ENCODE measurements around the gene ATP6V0B.

Gene ATP6V0B

GRCh38 chr1:43975249-43975961 lies 645 bp downstream of the ATP6V0B start:
- no peak overlapping the region for H2BK15ac ChIP-seq (ENCODE audit: low read length)
- H3K27me3 ChIP-seq (ENCODE audit: control insufficient read depth in 3 of 3, insufficient read depth in 3 of 3, low read depth in 1 of 3, low read length in 3 of 3), result no peaks in the 10 kb centered on the region
- no peak overlapping the region for H2AK5ac ChIP-seq (ENCODE audit: low read depth, low read length)
- no peak overlapping the region for H4K91ac ChIP-seq (ENCODE audit: low read depth, low read length, poor library complexity)
- H3K4me2 ChIP-seq (ENCODE audit: insufficient read depth, low read length, poor library complexity, severe bottlenecking), result peak overlapping the region; percentile 82
- H3K79me1 ChIP-seq (ENCODE audit: low read depth, low read length), result peaks cover 26% of the 10 kb centered on the region
- H3K9me3 ChIP-seq (replicated peaks in 1 of 2; ENCODE audit: control insufficient read depth in 2 of 2, insufficient read depth in 1 of 2, low read depth in 1 of 2, low read length in 2 of 2), result no peaks in the 10 kb centered on the region
- peak overlapping the region; percentile 90 to 98 for H3K4me3 ChIP-seq (ENCODE audit: low read length in 2 of 2)
- H2AFZ ChIP-seq (ENCODE audit: low read length), result peak overlapping the region; percentile 97
- peak overlapping the region; percentile 97 for H3K9ac ChIP-seq (ENCODE audit: low read depth, low read length, poor library complexity)
- peak overlapping the region; percentile 35 for H3K18ac ChIP-seq (ENCODE audit: low read length)
- peak overlapping the region; percentile 79 for H2BK5ac ChIP-seq (ENCODE audit: low read length)
- no peak overlapping the region for H3K27ac ChIP-seq (replicated peaks; ENCODE audit: low read length)
- peak overlapping the region; percentile 73 for H2BK120ac ChIP-seq (ENCODE audit: low read depth, low read length)
- peak overlapping the region; percentile 48 for H2BK12ac ChIP-seq (ENCODE audit: low read length)
- no peak overlapping the region for H3K14ac ChIP-seq (ENCODE audit: low read length)
- peak overlapping the region; percentile 98 for H3K23ac ChIP-seq (ENCODE audit: low read depth, low read length, poor library complexity)
- H3K4me1 ChIP-seq (ENCODE audit: control insufficient read depth in 2 of 2, insufficient read depth in 1 of 2, low read depth in 1 of 2, low read length in 2 of 2), result peaks cover 16 to 29% of the 10 kb centered on the region in 2 donors
- no peak overlapping the region for H3K4ac ChIP-seq (ENCODE audit: low read length)
- H3K36me3 ChIP-seq (replicated peaks in 1 of 2; ENCODE audit: control insufficient read depth in 2 of 2, insufficient read depth in 2 of 2, low read length in 2 of 2), result peaks cover 24 to 49% of the 10 kb centered on the region in 2 donors
- no CpG with 5 or more reads among the region's 34 CpGs for WGBS, 2 donors (ENCODE audit: extremely low coverage in 2 of 2, insufficient read length in 2 of 2, insufficient replicate concordance in 1 of 2)
- H4K8ac ChIP-seq (ENCODE audit: low read depth, low read length), result no peak overlapping the region
- no peak for DNase-seq (ENCODE audit: low spot score)

GRCh38 chr1:43976045-43976444 lies 1.3 kb downstream of the ATP6V0B start:
- WGBS, 2 donors (ENCODE audit: extremely low coverage in 2 of 2, insufficient read length in 2 of 2, insufficient replicate concordance in 1 of 2), result no CpG with 5 or more reads among the region's 4 CpGs
- Histone ChIP-seq H3K4me3 (ENCODE audit: low read length in 2 of 2) (peak overlapping the region in 1 of 2 donors; percentile 90), H3K79me1 (ENCODE audit: low read depth, low read length) (peaks cover 32% of the 10 kb centered on the region), H2BK120ac (ENCODE audit: low read depth, low read length) (no peak overlapping the region), H2BK5ac (ENCODE audit: low read length) (no peak overlapping the region), H3K27me3 (ENCODE audit: control insufficient read depth in 3 of 3, insufficient read depth in 3 of 3, low read depth in 1 of 3, low read length in 3 of 3) (no peaks in the 10 kb centered on the region), H4K8ac (ENCODE audit: low read depth, low read length) (no peak overlapping the region), H3K18ac (ENCODE audit: low read length) (no peak overlapping the region), H2AK5ac (ENCODE audit: low read depth, low read length) (no peak overlapping the region), H4K91ac (ENCODE audit: low read depth, low read length, poor library complexity) (no peak overlapping the region), H3K14ac (ENCODE audit: low read length) (no peak overlapping the region), H3K9ac (ENCODE audit: low read depth, low read length, poor library complexity) (no peak overlapping the region), H3K27ac (replicated peaks; ENCODE audit: low read length) (no peak overlapping the region), H3K23ac (ENCODE audit: low read depth, low read length, poor library complexity) (no peak overlapping the region), H2BK12ac (ENCODE audit: low read length) (no peak overlapping the region), H3K4ac (ENCODE audit: low read length) (no peak overlapping the region), H2BK15ac (ENCODE audit: low read length) (no peak overlapping the region), H3K9me3 (replicated peaks in 1 of 2; ENCODE audit: control insufficient read depth in 2 of 2, insufficient read depth in 1 of 2, low read depth in 1 of 2, low read length in 2 of 2) (no peaks in the 10 kb centered on the region), H3K4me1 (ENCODE audit: control insufficient read depth in 2 of 2, insufficient read depth in 1 of 2, low read depth in 1 of 2, low read length in 2 of 2) (peaks cover 19 to 27% of the 10 kb centered on the region in 2 donors), H3K4me2 (ENCODE audit: insufficient read depth, low read length, poor library complexity, severe bottlenecking) (no peak overlapping the region), H2AFZ (ENCODE audit: low read length) (no peak overlapping the region), H3K36me3 (replicated peaks in 1 of 2; ENCODE audit: control insufficient read depth in 2 of 2, insufficient read depth in 2 of 2, low read length in 2 of 2) (peaks cover 24 to 55% of the 10 kb centered on the region in 2 donors)
- no peak for DNase-seq (ENCODE audit: low spot score)

GRCh38 chr1:43976890-43977289 lies 2.1 kb downstream of the ATP6V0B start:
- no peak for DNase-seq (ENCODE audit: low spot score)
- Histone ChIP-seq H3K27ac (replicated peaks; ENCODE audit: low read length) (no peak overlapping the region), H3K79me1 (ENCODE audit: low read depth, low read length) (peaks cover 39% of the 10 kb centered on the region), H3K4me2 (ENCODE audit: insufficient read depth, low read length, poor library complexity, severe bottlenecking) (no peak overlapping the region), H3K36me3 (replicated peaks in 1 of 2; ENCODE audit: control insufficient read depth in 2 of 2, insufficient read depth in 2 of 2, low read length in 2 of 2) (peaks cover 29 to 59% of the 10 kb centered on the region in 2 donors), H4K8ac (ENCODE audit: low read depth, low read length) (no peak overlapping the region), H2BK5ac (ENCODE audit: low read length) (no peak overlapping the region), H3K23ac (ENCODE audit: low read depth, low read length, poor library complexity) (no peak overlapping the region), H2BK12ac (ENCODE audit: low read length) (no peak overlapping the region), H3K14ac (ENCODE audit: low read length) (no peak overlapping the region), H3K27me3 (ENCODE audit: control insufficient read depth in 3 of 3, insufficient read depth in 3 of 3, low read depth in 1 of 3, low read length in 3 of 3) (no peaks in the 10 kb centered on the region), H4K91ac (ENCODE audit: low read depth, low read length, poor library complexity) (no peak overlapping the region), H3K18ac (ENCODE audit: low read length) (no peak overlapping the region), H2AK5ac (ENCODE audit: low read depth, low read length) (no peak overlapping the region), H2BK120ac (ENCODE audit: low read depth, low read length) (no peak overlapping the region), H2AFZ (ENCODE audit: low read length) (no peak overlapping the region), H2BK15ac (ENCODE audit: low read length) (no peak overlapping the region), H3K9ac (ENCODE audit: low read depth, low read length, poor library complexity) (no peak overlapping the region), H3K4me3 (ENCODE audit: low read length in 2 of 2) (peak overlapping the region in 1 of 2 donors; percentile 90), H3K9me3 (replicated peaks in 1 of 2; ENCODE audit: control insufficient read depth in 2 of 2, insufficient read depth in 1 of 2, low read depth in 1 of 2, low read length in 2 of 2) (no peaks in the 10 kb centered on the region), H3K4me1 (ENCODE audit: control insufficient read depth in 2 of 2, insufficient read depth in 1 of 2, low read depth in 1 of 2, low read length in 2 of 2) (peaks cover 19 to 27% of the 10 kb centered on the region in 2 donors), H3K4ac (ENCODE audit: low read length) (no peak overlapping the region)
- WGBS, 2 donors (ENCODE audit: extremely low coverage in 2 of 2, insufficient read length in 2 of 2, insufficient replicate concordance in 1 of 2), result no CpG with 5 or more reads among the region's 8 CpGs

GRCh38 chr1:43977376-43978263 lies 2.9 kb downstream of the ATP6V0B start:
- no peak overlapping the region for H3K4me2 ChIP-seq (ENCODE audit: insufficient read depth, low read length, poor library complexity, severe bottlenecking)
- H2AFZ ChIP-seq (ENCODE audit: low read length), result no peak overlapping the region
- no peak overlapping the region for H3K18ac ChIP-seq (ENCODE audit: low read length)
- H3K36me3 ChIP-seq (replicated peaks in 1 of 2; ENCODE audit: control insufficient read depth in 2 of 2, insufficient read depth in 2 of 2, low read length in 2 of 2), result peaks cover 30 to 59% of the 10 kb centered on the region in 2 donors
- H3K27ac ChIP-seq (replicated peaks; ENCODE audit: low read length), result no peak overlapping the region
- DNase-seq (ENCODE audit: low spot score), result no peak
- H3K4ac ChIP-seq (ENCODE audit: low read length), result no peak overlapping the region
- H3K9ac ChIP-seq (ENCODE audit: low read depth, low read length, poor library complexity), result no peak overlapping the region
- H2BK5ac ChIP-seq (ENCODE audit: low read length), result no peak overlapping the region
- no peak overlapping the region for H2AK5ac ChIP-seq (ENCODE audit: low read depth, low read length)
- peak overlapping the region; percentile 41 to 72 for H3K4me3 ChIP-seq (ENCODE audit: low read length in 2 of 2)
- no peak overlapping the region for H4K8ac ChIP-seq (ENCODE audit: low read depth, low read length)
- H3K4me1 ChIP-seq (ENCODE audit: control insufficient read depth in 2 of 2, insufficient read depth in 1 of 2, low read depth in 1 of 2, low read length in 2 of 2), result peaks cover 19 to 27% of the 10 kb centered on the region in 2 donors
- H3K9me3 ChIP-seq (replicated peaks in 1 of 2; ENCODE audit: control insufficient read depth in 2 of 2, insufficient read depth in 1 of 2, low read depth in 1 of 2, low read length in 2 of 2), result no peaks in the 10 kb centered on the region
- no peak overlapping the region for H3K14ac ChIP-seq (ENCODE audit: low read length)
- no peak overlapping the region for H2BK12ac ChIP-seq (ENCODE audit: low read length)
- WGBS, 2 donors (ENCODE audit: extremely low coverage in 2 of 2, insufficient read length in 2 of 2, insufficient replicate concordance in 1 of 2), result no CpG with 5 or more reads among the region's 9 CpGs
- H4K91ac ChIP-seq (ENCODE audit: low read depth, low read length, poor library complexity), result no peak overlapping the region
- no peak overlapping the region for H2BK120ac ChIP-seq (ENCODE audit: low read depth, low read length)
- H3K27me3 ChIP-seq (ENCODE audit: control insufficient read depth in 3 of 3, insufficient read depth in 3 of 3, low read depth in 1 of 3, low read length in 3 of 3), result no peaks in the 10 kb centered on the region
- H2BK15ac ChIP-seq (ENCODE audit: low read length), result no peak overlapping the region
- H3K23ac ChIP-seq (ENCODE audit: low read depth, low read length, poor library complexity), result no peak overlapping the region
- H3K79me1 ChIP-seq (ENCODE audit: low read depth, low read length), result peaks cover 40% of the 10 kb centered on the region

Data from neuronal stem cell (in vitro differentiated cells).